ENCODE measurements around the gene TFPI. TPM values are rescaled to one million over a fixed set of nuclear protein-coding genes. Genes with fewer than 3 reads are reported as not detected.

TFPI gene
- total and polyA plus RNA-seq, 2 donors (not counting 3 experiments of a cell fraction or from before 2014, with no cell fraction given) = 177 to 286 TPM

DNA sequence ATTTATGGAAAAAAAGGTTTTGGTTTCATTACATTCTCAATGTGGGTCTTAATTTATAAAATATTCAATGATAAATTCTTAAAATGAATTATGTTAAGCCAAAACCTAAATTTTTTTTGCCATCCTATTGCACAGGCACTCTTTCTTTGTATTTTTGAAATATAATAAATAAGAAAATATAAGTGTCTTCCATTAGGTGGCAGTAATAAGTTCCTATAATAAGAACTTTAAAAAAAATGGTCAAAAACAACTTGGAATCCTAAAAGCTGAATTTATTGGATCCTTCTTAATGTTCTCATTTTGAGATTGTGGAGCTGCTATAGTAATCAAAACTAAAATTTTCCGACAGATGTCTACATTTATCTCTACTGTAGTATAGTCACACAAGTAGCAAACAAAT, 111.9 kb downstream of the TFPI start:
- no TSS peak for BruUV-seq (replicated peaks)
- CTCF ChIA-PET = interaction anchor here (1.5 to 2.2 kb wide), 2 partner anchors 18 to 304 kb away, joined by 5 to 6 read pairs; no protein-coding TSS in a partner anchor
- POLR2A ChIA-PET = no interaction called here
- Histone ChIP-seq H3K9me3 (replicated peaks; ENCODE audit: control insufficient read depth, insufficient read depth, low read length) (no peaks in the 10 kb centered on the region), H3K4me2 (ENCODE audit: insufficient read depth, low read length) (peak overlapping the region; percentile 100), H3K27ac (ENCODE audit: insufficient read depth, low read depth, low read length) (peak overlapping the region; percentile 88), H3K27me3 (ENCODE audit: control insufficient read depth in 2 of 2, insufficient read depth in 2 of 2, low read length in 2 of 2) (no peaks in the 10 kb centered on the region), H2AFZ (ENCODE audit: low read depth, low read length) (no peak overlapping the region), H3K36me3 (ENCODE audit: control insufficient read depth in 2 of 2, extremely low read depth in 1 of 2, insufficient read depth in 2 of 2, low read length in 2 of 2) (peaks cover 0 to 4% of the 10 kb centered on the region in 2 experiments), H3K4me1 (ENCODE audit: control insufficient read depth, extremely low read depth, insufficient read depth, low read length) (peaks cover 68% of the 10 kb centered on the region), H3K9ac (replicated peaks; ENCODE audit: extremely low read depth, insufficient read depth, low read length) (peak overlapping the region; percentile 99), H3K4me3 (replicated peaks in 1 of 3; ENCODE audit: insufficient read depth in 1 of 3, low read depth in 1 of 3, low read length in 3 of 3) (peak overlapping the region in 2 of 3 experiments; percentile 60 to 100), H3K9me1 (replicated peaks; ENCODE audit: control insufficient read depth, extremely low read depth, insufficient read depth, low read length) (no peaks in the 10 kb centered on the region), H3K79me2 (ENCODE audit: control insufficient read depth, insufficient read depth, low read length) (peaks cover 98% of the 10 kb centered on the region), H4K20me1 (replicated peaks; ENCODE audit: control insufficient read depth, extremely low read depth, insufficient read depth, low read length) (no peaks in the 10 kb centered on the region)
- DNase-seq (ENCODE audit: low read depth, low spot score) = no peak
- dilution Hi-C loops (cut with MboI; ENCODE audit: extremely low pct_ligation_motif_present, low sequenced_read_pairs) (loop anchor here (25.0 kb wide), 1 partner anchor 530 kb away; no protein-coding TSS in a partner anchor), intact Hi-C loops (cut with micrococcal nuclease) (no loop called here)
- TF ChIP-seq, protein P1, sequence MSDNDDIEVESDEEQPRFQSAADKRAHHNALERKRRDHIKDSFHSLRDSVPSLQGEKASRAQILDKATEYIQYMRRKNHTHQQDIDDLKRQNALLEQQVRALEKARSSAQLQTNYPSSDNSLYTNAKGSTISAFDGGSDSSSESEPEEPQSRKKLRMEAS (IDR thresholded peaks at IDR 0.05; ENCODE audit: insufficient read depth, insufficient read length) = no peak
- no peak for TF ChIP-seq EZH2 (IDR thresholded peaks at IDR 0.05; ENCODE audit: borderline replicate concordance, low read depth, low read length, severe bottlenecking)
- no peak for TF ChIP-seq MYC (IDR thresholded peaks at IDR 0.05; ENCODE audit: low read depth, low read length)
- TF ChIP-seq FOS (IDR thresholded peaks at IDR 0.05; ENCODE audit: borderline replicate concordance, insufficient read depth, low read length) = no peak
- TF ChIP-seq POLR2AphosphoS5 (IDR thresholded peaks at IDR 0.05; ENCODE audit: insufficient read depth, low read depth, low read length) = no peak
- TF ChIP-seq JUN (IDR thresholded peaks at IDR 0.05; ENCODE audit: borderline replicate concordance, insufficient read depth, insufficient read length, low read depth) = no peak
- TF ChIP-seq CTCF (IDR thresholded peaks at IDR 0.05; ENCODE audit: extremely low read depth in 1 of 2, insufficient read depth in 1 of 2, low read depth in 1 of 2, low read length in 2 of 2) = no peak
- TF ChIP-seq POLR2A (IDR thresholded peaks at IDR 0.05; ENCODE audit: low read depth, low read length) = no peak
- TF ChIP-seq GATA2 (IDR thresholded peaks at IDR 0.05; ENCODE audit: insufficient read depth, insufficient read length, low read depth, low read length) = no peak
- FAIRE-seq = no peak
